ENCODE results near the gene PLXNA1. TPM values are rescaled to one million over a fixed set of nuclear protein-coding genes. Genes with fewer than 3 reads are reported as not detected.

PLXNA1 gene
- total RNA-seq, 2 donors from 2014 or later, result 18.6 to 20.4 TPM

- intact Hi-C loops (cut with DNase I), result no loop called here
- ATAC-seq (no peak), DNase-seq (peak; percentile 1)
Observed at GRCh38 chr3:126963261-126964190, 19.4 kb upstream of the PLXNA1 start.

GRCh38 chr3:126964261-126964660, 18.7 kb upstream of the PLXNA1 start:
- peak; percentile 2 for DNase-seq

GRCh38 chr3:126964950-126965349, 18.0 kb upstream of the PLXNA1 start:
- ATAC-seq (no peak), DNase-seq (peak; percentile 6)
- intact Hi-C loops (cut with DNase I), result no loop called here

More at GRCh38 chr3:126964261-126964660, 18.7 kb upstream of the PLXNA1 start:
- intact Hi-C loops (cut with DNase I), result no loop called here
- ATAC-seq, result no peak

- intact Hi-C loops (cut with DNase I), result no loop called here
- DNase-seq (no peak), ATAC-seq (no peak)
Observed at GRCh38 chr3:126965526-126966080, 17.3 kb upstream of the PLXNA1 start.

- intact Hi-C loops (cut with DNase I), result no loop called here
Observed at GRCh38 chr3:126967386-126967785, 15.5 kb upstream of the PLXNA1 start.

GRCh38 chr3:126968391-126969390, 14.2 kb upstream of the PLXNA1 start:
- intact Hi-C loops (cut with DNase I), result no loop called here
- ATAC-seq (no peak), DNase-seq (no peak)

More at GRCh38 chr3:126967386-126967785, 15.5 kb upstream of the PLXNA1 start:
- no peak for ATAC-seq
- DNase-seq, result no peak

GRCh38 chr3:126969586-126969985, 13.3 kb upstream of the PLXNA1 start:
- DNase-seq, result no peak
- ATAC-seq, result no peak
- intact Hi-C loops (cut with DNase I), result no loop called here

GRCh38 chr3:126970101-126970500, 12.8 kb upstream of the PLXNA1 start:
- ATAC-seq (no peak), DNase-seq (no peak)
- intact Hi-C loops (cut with DNase I), result no loop called here

- intact Hi-C loops (cut with DNase I), result no loop called here
- no peak for DNase-seq
- no peak for ATAC-seq
Observed at GRCh38 chr3:126970921-126971320, 12.0 kb upstream of the PLXNA1 start.

- DNase-seq (peak; percentile 79), ATAC-seq (peak; percentile 87 to 88)
- intact Hi-C loops (cut with DNase I), result no loop called here
Observed at GRCh38 chr3:126971891-126972351, 11.0 kb upstream of the PLXNA1 start.

- intact Hi-C loops (cut with DNase I), result no loop called here
- no peak for ATAC-seq
Observed at GRCh38 chr3:126972866-126973265, 10.0 kb upstream of the PLXNA1 start.

GRCh38 chr3:126973814-126974213, 9.1 kb upstream of the PLXNA1 start:
- intact Hi-C loops (cut with DNase I), result no loop called here

More at GRCh38 chr3:126972866-126973265, 10.0 kb upstream of the PLXNA1 start:
- DNase-seq, result no peak

GRCh38 chr3:126974756-126975155, 8.2 kb upstream of the PLXNA1 start:
- ATAC-seq (no peak), DNase-seq (no peak)
- intact Hi-C loops (cut with DNase I), result no loop called here

More at GRCh38 chr3:126973814-126974213, 9.1 kb upstream of the PLXNA1 start:
- ATAC-seq (no peak), DNase-seq (no peak)

- DNase-seq (no peak), ATAC-seq (no peak)
- intact Hi-C loops (cut with DNase I), result no loop called here
Observed at GRCh38 chr3:126976906-126977305, 6.0 kb upstream of the PLXNA1 start.

GRCh38 chr3:126977821-126978220, 5.1 kb upstream of the PLXNA1 start:
- ATAC-seq (no peak), DNase-seq (no peak)
- intact Hi-C loops (cut with DNase I), result no loop called here

GRCh38 chr3:126978291-126978690, 4.6 kb upstream of the PLXNA1 start:
- intact Hi-C loops (cut with DNase I), result no loop called here
- DNase-seq (no peak), ATAC-seq (no peak)

- ATAC-seq (no peak), DNase-seq (no peak)
- intact Hi-C loops (cut with DNase I), result no loop called here
Observed at GRCh38 chr3:126979046-126979628, 3.8 kb upstream of the PLXNA1 start.

GRCh38 chr3:126980266-126980811, 2.6 kb upstream of the PLXNA1 start:
- no peak for DNase-seq
- intact Hi-C loops (cut with DNase I), result loop anchor here in 1 of 2 donors (5.0 to 10.0 kb wide), 3 partner anchors 228 to 554 kb away; no protein-coding TSS in a partner anchor
- ATAC-seq, result no peak

Data from left cardiac atrium (tissue), 4 donors.